ENCODE results near the gene SLC39A5. TPM values are rescaled to one million over a fixed set of nuclear protein-coding genes. Genes with fewer than 3 reads are reported as not detected.

SLC39A5 gene
- total and polyA plus RNA-seq, 2 of the 13 experiments (the other 11 are each of a cell fraction or from before 2014, with no cell fraction given): 59.7 to 101 TPM

- TF ChIP-seq ZNF335 (CRISPR knock-in tag; IDR thresholded peaks at IDR 0.05) (no peak), TIGD3 (CRISPR knock-in tag; IDR thresholded peaks at IDR 0.05; ENCODE audit: borderline replicate concordance) (0 out of 2 replicates have a peak, but pooled peaks have one; percentile 26), SRSF1 (optimal IDR thresholded peaks at IDR 0.05; ENCODE audit: low read depth, low read length) (no peak), ZSCAN22 (CRISPR knock-in tag; IDR thresholded peaks at IDR 0.05) (no peak), ZBTB34 (CRISPR knock-in tag; IDR thresholded peaks at IDR 0.05) (no peak), RBFOX2 (IDR thresholded peaks at IDR 0.05; ENCODE audit: low read depth, low read length) (no peak), ZSCAN5A (CRISPR knock-in tag; IDR thresholded peaks at IDR 0.05; ENCODE audit: borderline replicate concordance) (no peak), CHCHD3 (CRISPR knock-in tag; IDR thresholded peaks at IDR 0.05) (no peak), RAD51 (IDR thresholded peaks at IDR 0.05; ENCODE audit: borderline replicate concordance) (no peak), ZNF343 (CRISPR knock-in tag; IDR thresholded peaks at IDR 0.05) (no peak), ARID5B (CRISPR knock-in tag; IDR thresholded peaks at IDR 0.05) (no peak), DMAP1 (CRISPR knock-in tag; IDR thresholded peaks at IDR 0.05) (no peak), ZNF225 (CRISPR knock-in tag; IDR thresholded peaks at IDR 0.05) (0 out of 2 replicates have a peak, but pooled peaks have one; percentile 10), ZKSCAN1 (IDR thresholded peaks at IDR 0.05; ENCODE audit: low read length) (no peak), BCL3 (CRISPR knock-in tag; IDR thresholded peaks at IDR 0.05) (no peak), ZNF224 (CRISPR knock-in tag; IDR thresholded peaks at IDR 0.05) (no peak), PTBP1 (IDR thresholded peaks at IDR 0.05; ENCODE audit: low read depth, low read length, poor library complexity, severe bottlenecking) (no peak), ELF1 (CRISPR knock-in tag; IDR thresholded peaks at IDR 0.05) (no peak), HIVEP1 (CRISPR knock-in tag; IDR thresholded peaks at IDR 0.05) (no peak), SOX5 (CRISPR knock-in tag; IDR thresholded peaks at IDR 0.05; ENCODE audit: borderline replicate concordance) (no peak), RFXAP (CRISPR knock-in tag; IDR thresholded peaks at IDR 0.05; ENCODE audit: borderline replicate concordance) (no peak), ZNF75D (CRISPR knock-in tag; IDR thresholded peaks at IDR 0.05; ENCODE audit: borderline replicate concordance) (no peak), CCDC6 (CRISPR knock-in tag; IDR thresholded peaks at IDR 0.05) (no peak)
Measured at GRCh38 chr12:56221232-56221756, 8.6 kb upstream of the SLC39A5 start (continued).

Data from HepG2 (cell line).